Liver (tissue), 9 donors: ENCODE measurements around the gene ACACA. TPM values are rescaled to one million over a fixed set of nuclear protein-coding genes. Genes with fewer than 3 reads are reported as not detected.

Experiments used
- DNase-seq: peaks from one replicate; pipeline ENCODE4 v3.0.0-alpha.2; 2017; ENCODE audit warnings: low spot score
- H3K27ac ChIP-seq, 2 donors: one replicate each; pipeline ENCODE4 v1.7.0; 2013; ENCODE audit warnings: inconsistent platforms in 2 of 2, low read length in 2 of 2, control low read depth in 1 of 2, low read depth in 1 of 2, mild to moderate bottlenecking in 1 of 2
- H3K27me3 ChIP-seq, 4 donors: one replicate each; pipeline versions ENCODE4 v1.6.1 to v1.7.0; 2013; ENCODE audit warnings: low read length in 3 of 4, inconsistent platforms in 1 of 4, mild to moderate bottlenecking in 1 of 4, moderate library complexity in 1 of 4; ENCODE audit not compliant: control insufficient read depth in 4 of 4, insufficient read depth in 4 of 4
- H3K36me3 ChIP-seq, 4 donors: one replicate each; pipeline versions ENCODE4 v1.6.1 to v1.7.0; 2013; ENCODE audit warnings: low read length in 3 of 4, mild to moderate bottlenecking in 3 of 4, low read depth in 1 of 4, moderate library complexity in 1 of 4; ENCODE audit not compliant: control insufficient read depth in 4 of 4, insufficient read depth in 3 of 4
- H3K4me1 ChIP-seq, 4 donors: one replicate each; pipeline versions ENCODE4 v1.6.1 to v1.7.0; 2013; ENCODE audit warnings: low read length in 3 of 4, mild to moderate bottlenecking in 3 of 4, moderate library complexity in 1 of 4; ENCODE audit not compliant: control insufficient read depth in 4 of 4, insufficient read depth in 4 of 4
- H3K4me3 ChIP-seq, 3 donors: one replicate each; pipeline versions ENCODE4 v1.6.1 to v1.7.0; 2013; ENCODE audit warnings: low read length in 3 of 3, control low read depth in 1 of 3, low read depth in 1 of 3, mild to moderate bottlenecking in 1 of 3
- H3K9ac ChIP-seq, 2 donors: one replicate each; pipeline ENCODE4 v1.7.0; 2013; ENCODE audit warnings: low read length in 2 of 2, mild to moderate bottlenecking in 2 of 2, moderate library complexity in 2 of 2, control low read depth in 1 of 2, low read depth in 1 of 2
- H3K9me3 ChIP-seq, 4 donors: one replicate each; pipeline versions ENCODE4 v1.6.1 to v1.7.0; 2013; ENCODE audit warnings: low read length in 3 of 4; ENCODE audit not compliant: control insufficient read depth in 4 of 4
- ATF3 ChIP-seq: IDR thresholded peaks from 2 replicates; pipeline ENCODE4 v1.6.1; 2016; ENCODE audit warnings: antibody characterized with exemption
- CTCF ChIP-seq: fragments of 150-350 bp; IDR thresholded peaks from 2 replicates; pipeline ENCODE4 v1.5.1; 2017; ENCODE audit warnings: improper control_type of control experiment, low read depth, low read length; ENCODE audit not compliant: missing input control
- EGR1 ChIP-seq, 2 donors: IDR thresholded peaks; 2 replicates each; pipeline ENCODE4 v1.6.1; 2016 to 2018; ENCODE audit warnings: antibody characterized with exemption in 2 of 2, low read depth in 2 of 2
- FOXA2 ChIP-seq: IDR thresholded peaks from 2 replicates; pipeline ENCODE4 v1.6.1; 2016; ENCODE audit warnings: antibody characterized with exemption
- GABPA ChIP-seq, 2 donors: IDR thresholded peaks in 1 of 2; conservative IDR thresholded peaks in 1 of 2; 2 replicates each; pipeline ENCODE4 v1.6.1; 2016; ENCODE audit warnings: antibody characterized with exemption in 2 of 2, mild to moderate bottlenecking in 1 of 2, moderate library complexity in 1 of 2
- HNF4A ChIP-seq, 2 donors: conservative IDR thresholded peaks; 2 replicates each; pipeline ENCODE4 v1.6.1; 2016; ENCODE audit warnings: antibody characterized with exemption in 2 of 2, mild to moderate bottlenecking in 2 of 2
- HNF4G ChIP-seq: IDR thresholded peaks from 2 replicates; pipeline ENCODE4 v1.6.1; 2016; ENCODE audit warnings: antibody characterized with exemption
- JUND ChIP-seq, 2 donors: IDR thresholded peaks; 2 replicates each; pipeline ENCODE4 v1.6.1; 2016; ENCODE audit warnings: antibody characterized with exemption in 2 of 2
- MAX ChIP-seq: IDR thresholded peaks from 2 replicates; pipeline ENCODE4 v1.6.1; 2016; ENCODE audit warnings: antibody characterized with exemption
- SP1 ChIP-seq: IDR thresholded peaks from 2 replicates; pipeline ENCODE4 v1.6.1; 2018; ENCODE audit warnings: antibody characterized with exemption, mild to moderate bottlenecking
- TAF1 ChIP-seq: conservative IDR thresholded peaks from 2 replicates; pipeline ENCODE4 v1.6.1; 2016; ENCODE audit warnings: antibody characterized with exemption, mild to moderate bottlenecking
- YY1 ChIP-seq: IDR thresholded peaks from 2 replicates; pipeline ENCODE4 v1.6.1; 2016; ENCODE audit warnings: antibody characterized with exemption, mild to moderate bottlenecking
- ZBTB33 ChIP-seq: IDR thresholded peaks from 2 replicates; pipeline ENCODE4 v1.6.1; 2016; ENCODE audit warnings: antibody characterized with exemption
- WGBS: extraction: QIAGEN DNeasy Blood & Tissue Kit; methylation state at CpG from one replicate; pipeline ENCODE4 v1.1.7; 2013; 5-methylcytosine and 5-hydroxymethylcytosine counted together
- polyA plus RNA-seq, 2 donors: library from polyadenylated mRNA; stranded (reverse) in 1 of 2; unstranded in 1 of 2; fragments of 200-250 nt in 1 of 2; fragments of >200 nt in 1 of 2; fragmentation: Nextera tagmentation in 1 of 2; extraction: Ambion mirVana in 1 of 2; gene quantifications; one replicate each; pipeline versions ENCODE4 v1.2.1 to v1.2.3, GENCODE V29; 2013 to 2015
- total RNA-seq, 2 donors: library from RNA; depleted of rRNA; stranded (reverse); fragments of >200 nt; gene quantifications; one replicate each; pipeline ENCODE4 v1.2.3, GENCODE V29; 2014
- donor health status: healthy.
- donor health status: healthy.
- donor health status: healthy.
- donor health status: healthy.
- donor health status: healthy.

ACACA gene
- total and polyA plus RNA-seq, 4 donors = 14.8 to 49.5 (median 31.2) TPM

GRCh38 chr17:37191219-37191618 is 215.4 kb downstream of the ACACA start (continued):
- TF ChIP-seq ZBTB33 (no peak), ATF3 (no peak), SP1 (no peak), HNF4A (conservative IDR thresholded peaks at IDR 0.05) (no peak), JUND (IDR thresholded peaks at IDR 0.05) (no peak), FOXA2 (no peak), TAF1 (no peak)

- Histone ChIP-seq H3K36me3 (peaks cover 5 to 52% (median 35%) of the 10 kb centered on the region in 4 donors), H3K9ac (no peak overlapping the region), H3K4me1 (no peaks in the 10 kb centered on the region), H3K4me3 (no peak overlapping the region), H3K27me3 (no peaks in the 10 kb centered on the region), H3K27ac (no peak overlapping the region), H3K9me3 (no peaks in the 10 kb centered on the region)
- TF ChIP-seq GABPA (IDR thresholded peaks at IDR 0.05 in 1 of 2, conservative IDR thresholded peaks at IDR 0.05 in 1 of 2) (no peak), EGR1 (IDR thresholded peaks at IDR 0.05; ENCODE audit: low read depth in 2 of 2) (no peak), FOXA2 (no peak), MAX (no peak), HNF4G (no peak), SP1 (no peak), ATF3 (no peak), JUND (IDR thresholded peaks at IDR 0.05) (no peak), YY1 (no peak)
- no peak for DNase-seq
Observed at GRCh38 chr17:37190493-37190892, 216.1 kb downstream of the ACACA start.

DNA sequence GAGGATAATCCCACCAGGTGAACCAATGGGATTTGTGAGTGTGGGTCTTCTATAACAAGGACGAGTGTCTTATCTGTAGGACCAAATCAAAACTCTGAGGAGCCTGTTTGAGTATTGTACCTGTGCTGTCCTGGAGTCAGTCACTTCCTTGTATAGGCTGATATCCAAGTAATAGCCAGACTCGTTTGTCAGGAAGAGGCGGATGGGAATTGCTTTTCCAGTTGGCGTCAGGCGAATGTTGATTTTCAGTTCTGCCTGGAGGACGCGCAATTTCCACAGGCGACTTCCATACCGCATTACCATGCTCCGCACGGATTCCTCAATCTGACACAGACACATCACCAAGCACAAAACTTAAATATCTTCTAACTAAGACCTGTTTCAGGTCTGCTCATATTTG is 218.5 kb downstream of the ACACA start:
- no peak overlapping the region for H3K9ac ChIP-seq
- peaks cover 7 to 56% (median 33%) of the 10 kb centered on the region in 4 donors for H3K36me3 ChIP-seq
- WGBS = 96% methylated on average over 11 of the region's 11 CpGs
- no peak for TF ChIP-seq FOXA2
- TF ChIP-seq GABPA (IDR thresholded peaks at IDR 0.05 in 1 of 2, conservative IDR thresholded peaks at IDR 0.05 in 1 of 2) = no peak
- no peak for TF ChIP-seq CTCF
- TF ChIP-seq ATF3 = no peak
- no peak for TF ChIP-seq JUND (IDR thresholded peaks at IDR 0.05)
- TF ChIP-seq MAX = no peak
- no peak for DNase-seq
- H3K27ac ChIP-seq = no peak overlapping the region
- no peaks in the 10 kb centered on the region for H3K27me3 ChIP-seq
- H3K4me3 ChIP-seq = no peak overlapping the region
- no peaks in the 10 kb centered on the region for H3K4me1 ChIP-seq
- no peaks in the 10 kb centered on the region for H3K9me3 ChIP-seq
